RWPE2 (cell line): ENCODE measurements around the gene UBE3A.
"Not testable (repeated sequence)": the region's sequence is repeated elsewhere in the genome, so short reads cannot be mapped to it uniquely, and the experiment has no call there.

ENCODE experiments used
- ATAC-seq: fragments of 200-7000 bp; cut with Tn5 transposase; 3 replicates; pipeline ENCODE4 v1.9.1; 2021; ENCODE audit warnings: low read depth
- DNase-seq: peaks from one replicate; pipeline ENCODE4 v3.0.0-alpha.2; 2020; ENCODE audit warnings: low spot score
- H3K27ac ChIP-seq: fragments of 450-650 bp; 2 replicates; pipeline ENCODE4 v1.5.1; 2017; ENCODE audit warnings: mild to moderate bottlenecking; ENCODE audit not compliant: poor library complexity, severe bottlenecking
- H3K27me3 ChIP-seq: fragments of 250-450 bp; sonication (Bioruptor Pico); 2 replicates; pipeline ENCODE4 v1.5.1; 2021; ENCODE audit warnings: mild to moderate bottlenecking, moderate library complexity; ENCODE audit not compliant: insufficient read depth, poor library complexity, severe bottlenecking
- H3K36me3 ChIP-seq: fragments of 250-450 bp; sonication (Bioruptor Pico); 2 replicates; pipeline ENCODE4 v1.5.1; 2020; ENCODE audit warnings: low read depth, mild to moderate bottlenecking, moderate library complexity
- H3K4me1 ChIP-seq: fragments of 250-450 bp; sonication (Bioruptor Pico); 2 replicates; pipeline ENCODE4 v1.5.1; 2021; ENCODE audit warnings: mild to moderate bottlenecking, moderate library complexity; ENCODE audit not compliant: insufficient read depth, poor library complexity, severe bottlenecking
- H3K4me3 ChIP-seq: fragments of 250-450 bp; sonication (Bioruptor Pico); 2 replicates; pipeline ENCODE4 v1.5.1; 2021; ENCODE audit warnings: mild to moderate bottlenecking, moderate library complexity; ENCODE audit not compliant: severe bottlenecking
- H3K9me3 ChIP-seq: fragments of 250-450 bp; sonication (Bioruptor Pico); 2 replicates; pipeline ENCODE4 v1.5.1; 2021; ENCODE audit warnings: mild to moderate bottlenecking, moderate library complexity; ENCODE audit not compliant: severe bottlenecking
- TF ChIP-seq, protein P1 (sequence below): fragments of 450-650 bp; IDR thresholded peaks from one replicate; pipeline ENCODE4 v1.5.1; 2017; ENCODE audit warnings: mild to moderate bottlenecking, moderate library complexity; ENCODE audit not compliant: poor library complexity, severe bottlenecking

Gene UBE3A

DNA sequence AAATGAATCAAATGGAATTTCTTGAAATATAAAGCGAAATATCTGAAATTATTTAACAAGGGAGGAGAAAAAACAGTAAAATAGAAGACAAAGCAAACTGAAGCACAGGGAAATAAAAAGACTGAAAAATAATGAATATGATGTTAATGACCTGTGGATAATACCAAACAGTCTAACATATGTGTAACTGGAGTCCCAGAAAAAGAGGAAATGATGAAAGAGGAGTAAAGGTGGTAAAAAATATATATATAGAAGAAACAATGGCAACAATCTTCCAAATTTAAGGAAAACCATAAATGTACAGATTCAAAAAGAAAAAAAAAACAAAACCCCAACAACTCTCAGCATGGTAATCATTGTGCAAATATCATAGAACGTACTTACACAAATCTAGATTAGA lies 21.2 kb downstream of the UBE3A start:
- Histone ChIP-seq H3K36me3 (peaks cover 30% of the 10 kb centered on the region), H3K9me3 (no peaks in the 10 kb centered on the region), H3K27me3 (no peaks in the 10 kb centered on the region), H3K4me1 (no peaks in the 10 kb centered on the region), H3K4me3 (no peak overlapping the region), H3K27ac (no peak overlapping the region)
- TF ChIP-seq, protein P1, sequence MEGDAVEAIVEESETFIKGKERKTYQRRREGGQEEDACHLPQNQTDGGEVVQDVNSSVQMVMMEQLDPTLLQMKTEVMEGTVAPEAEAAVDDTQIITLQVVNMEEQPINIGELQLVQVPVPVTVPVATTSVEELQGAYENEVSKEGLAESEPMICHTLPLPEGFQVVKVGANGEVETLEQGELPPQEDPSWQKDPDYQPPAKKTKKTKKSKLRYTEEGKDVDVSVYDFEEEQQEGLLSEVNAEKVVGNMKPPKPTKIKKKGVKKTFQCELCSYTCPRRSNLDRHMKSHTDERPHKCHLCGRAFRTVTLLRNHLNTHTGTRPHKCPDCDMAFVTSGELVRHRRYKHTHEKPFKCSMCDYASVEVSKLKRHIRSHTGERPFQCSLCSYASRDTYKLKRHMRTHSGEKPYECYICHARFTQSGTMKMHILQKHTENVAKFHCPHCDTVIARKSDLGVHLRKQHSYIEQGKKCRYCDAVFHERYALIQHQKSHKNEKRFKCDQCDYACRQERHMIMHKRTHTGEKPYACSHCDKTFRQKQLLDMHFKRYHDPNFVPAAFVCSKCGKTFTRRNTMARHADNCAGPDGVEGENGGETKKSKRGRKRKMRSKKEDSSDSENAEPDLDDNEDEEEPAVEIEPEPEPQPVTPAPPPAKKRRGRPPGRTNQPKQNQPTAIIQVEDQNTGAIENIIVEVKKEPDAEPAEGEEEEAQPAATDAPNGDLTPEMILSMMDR: no peak
- DNase-seq (no peak), ATAC-seq (no peak)

DNA sequence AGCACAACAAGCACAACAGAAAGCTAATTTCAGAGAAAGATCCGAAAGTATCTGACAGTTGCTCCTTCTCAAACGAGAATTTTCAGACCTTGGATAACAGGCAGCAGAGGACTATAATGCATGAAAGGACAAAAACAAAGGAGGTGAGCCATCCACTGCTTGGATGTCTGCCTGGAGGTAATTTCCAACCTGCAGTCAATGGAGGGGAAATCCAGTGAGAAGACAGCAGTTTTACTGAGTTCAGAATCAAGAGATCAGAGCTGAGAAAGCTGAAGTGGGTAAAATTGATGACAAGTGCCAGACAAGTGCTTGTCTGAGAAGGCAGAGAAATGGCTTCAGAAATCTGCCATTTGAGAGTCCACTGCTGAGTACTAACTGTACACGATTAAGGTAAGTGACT lies 22.1 kb downstream of the UBE3A start:
- Histone ChIP-seq H3K27ac (no peak overlapping the region), H3K9me3 (no peaks in the 10 kb centered on the region), H3K36me3 (peaks cover 25% of the 10 kb centered on the region), H3K4me3 (no peak overlapping the region), H3K4me1 (no peaks in the 10 kb centered on the region), H3K27me3 (no peaks in the 10 kb centered on the region)
- ATAC-seq (peak; percentile 21; the same call in 1 of the 3 replicates), DNase-seq (no peak)
- TF ChIP-seq, protein P1: no peak

DNA sequence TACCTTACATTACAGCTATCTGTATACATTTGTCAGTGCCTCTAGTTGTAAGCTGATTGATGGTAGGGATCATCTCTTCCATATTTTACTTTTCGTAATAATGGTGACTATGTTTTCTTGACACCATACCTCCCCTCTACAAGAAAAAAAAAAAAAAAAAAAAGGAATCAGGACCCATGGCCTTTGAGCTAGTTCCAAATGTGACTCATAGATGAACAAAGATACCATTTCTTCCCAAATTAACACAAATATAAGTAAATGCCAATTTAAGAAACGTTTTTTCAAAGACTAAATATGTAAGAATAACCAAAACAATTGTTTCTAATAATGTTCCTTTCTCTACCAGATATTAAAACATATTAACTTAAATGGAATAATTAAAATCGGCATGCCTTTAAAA lies 23.1 kb downstream of the UBE3A start:
- Histone ChIP-seq H3K4me3 (no peak overlapping the region), H3K27ac (no peak overlapping the region), H3K9me3 (no peaks in the 10 kb centered on the region), H3K4me1 (no peaks in the 10 kb centered on the region), H3K36me3 (peaks cover 22% of the 10 kb centered on the region), H3K27me3 (no peaks in the 10 kb centered on the region)
- TF ChIP-seq, protein P1: no peak
- DNase-seq: no peak
- no peak for ATAC-seq

DNA sequence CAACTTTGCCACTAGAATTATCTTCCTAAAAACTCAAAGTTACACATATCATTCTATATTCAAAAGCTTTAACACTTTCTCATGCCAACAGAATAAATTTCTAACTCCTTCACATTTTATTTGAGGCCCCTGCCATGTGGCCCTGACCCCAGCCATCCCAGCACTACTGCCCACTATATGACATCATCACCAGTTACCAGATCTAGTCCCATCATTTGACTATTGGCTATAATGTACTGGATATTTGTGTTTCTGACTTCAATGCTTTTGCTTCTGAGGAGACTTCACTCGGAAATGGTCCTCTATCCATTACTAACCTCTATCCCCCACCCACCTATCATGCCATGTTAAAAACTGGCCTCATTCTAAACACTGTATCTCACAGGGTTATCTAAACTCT lies 23.6 kb downstream of the UBE3A start:
- TF ChIP-seq, protein P1: no peak
- no peak overlapping the region for H3K27ac ChIP-seq
- H3K4me3 ChIP-seq: no peak overlapping the region
- H3K27me3 ChIP-seq: no peaks in the 10 kb centered on the region
- ATAC-seq: no peak
- no peak for DNase-seq
- H3K4me1 ChIP-seq: no peaks in the 10 kb centered on the region
- no peaks in the 10 kb centered on the region for H3K9me3 ChIP-seq
- H3K36me3 ChIP-seq: peaks cover 18% of the 10 kb centered on the region

DNA sequence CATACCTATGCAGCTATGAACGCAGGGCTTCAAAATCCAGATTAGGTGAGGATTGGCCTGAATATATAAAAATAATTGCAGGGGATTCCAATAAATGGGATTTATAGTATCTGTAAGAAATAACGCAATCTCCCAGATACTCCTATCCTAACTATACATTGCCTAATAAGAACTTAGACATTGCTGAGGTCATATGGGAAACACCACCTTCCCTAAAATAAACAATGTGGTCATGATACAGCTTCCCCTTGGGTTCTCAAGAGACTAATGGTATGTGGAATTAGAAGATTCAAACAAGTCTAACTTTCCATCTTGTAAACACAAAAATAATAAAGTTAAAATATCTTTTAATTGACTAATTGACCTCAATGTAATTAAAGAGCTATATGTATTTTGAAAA lies 28.2 kb downstream of the UBE3A start:
- no peaks in the 10 kb centered on the region for H3K27me3 ChIP-seq
- DNase-seq (no peak), ATAC-seq (peak; percentile 79)
- H3K9me3 ChIP-seq: no peaks in the 10 kb centered on the region
- TF ChIP-seq, protein P1: no peak
- no peak overlapping the region for H3K27ac ChIP-seq
- H3K4me3 ChIP-seq: no peak overlapping the region
- peaks cover 25% of the 10 kb centered on the region for H3K36me3 ChIP-seq
- no peaks in the 10 kb centered on the region for H3K4me1 ChIP-seq

DNA sequence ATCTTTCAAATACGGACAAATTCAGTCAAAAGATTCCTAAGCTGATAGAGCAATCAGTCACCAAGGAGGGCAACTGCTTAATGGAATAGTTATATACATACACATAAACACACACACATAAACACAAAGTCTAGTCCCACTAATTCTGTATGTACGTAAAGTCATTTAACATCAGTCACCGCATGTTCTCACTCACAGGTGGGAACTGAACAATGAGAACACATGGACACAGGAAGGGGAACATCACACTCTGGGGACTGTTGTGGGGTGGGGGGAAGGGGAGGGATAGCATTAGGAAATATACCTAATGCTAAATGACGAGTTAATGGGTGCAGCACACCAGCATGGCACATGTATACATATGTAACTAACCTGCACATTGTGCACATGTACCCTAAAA lies 29.1 kb downstream of the UBE3A start:
- ATAC-seq, H3K27ac ChIP-seq, H3K9me3 ChIP-seq, DNase-seq, H3K27me3 ChIP-seq, H3K4me3 ChIP-seq, H3K4me1 ChIP-seq: not testable (repeated sequence)
- peaks cover 31% of the 10 kb centered on the region for H3K36me3 ChIP-seq
